GM19025 (cell line): ENCODE data around the gene ZPLD1.

Experiments used
- ATAC-seq: cut with Tn5 transposase; IDR thresholded peaks from one replicate; pipeline ENCODE4 v1.9.1; 2021; ENCODE audit warnings: mild to moderate bottlenecking, low read depth, moderate library complexity; ENCODE audit not compliant: unreplicated experiment

ZPLD1 gene

DNA sequence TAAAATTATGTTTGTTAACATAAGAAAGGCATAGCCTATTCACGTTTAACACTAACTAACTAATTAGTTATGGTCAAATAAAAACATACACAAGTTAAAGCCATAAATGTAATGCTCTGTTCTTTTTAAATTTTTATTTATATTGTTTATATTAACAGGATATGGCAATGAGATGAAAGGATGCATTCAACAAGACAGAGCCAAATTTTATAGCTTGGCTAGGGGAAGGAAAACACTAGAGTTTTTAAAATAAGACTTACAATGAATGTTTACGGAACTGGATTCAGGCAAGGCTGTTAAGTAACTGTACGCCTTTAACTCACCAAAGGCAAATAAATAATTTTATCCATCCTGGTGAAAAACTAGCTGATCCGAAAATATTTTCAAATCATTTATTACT is 86.4 kb downstream of the ZPLD1 start:
- no peak for ATAC-seq

DNA sequence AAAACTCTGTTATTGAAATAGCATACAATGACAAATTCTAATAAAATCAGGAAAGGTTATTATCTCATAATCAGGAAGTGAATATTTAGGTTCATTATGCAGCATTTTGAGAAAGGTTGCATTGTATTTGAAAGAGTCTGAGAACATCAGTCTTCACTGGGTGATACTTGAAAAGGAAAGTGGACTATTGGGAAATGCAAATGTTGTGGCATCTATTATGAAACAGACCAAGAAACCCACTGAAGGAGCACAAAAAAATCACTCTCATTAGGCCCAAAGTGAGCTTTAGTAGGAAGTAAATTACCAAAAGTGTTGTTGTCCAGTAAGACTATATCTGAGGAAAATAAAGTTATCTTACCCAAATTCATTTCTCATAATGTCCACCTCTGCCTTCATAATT is 90.8 kb downstream of the ZPLD1 start:
- ATAC-seq: no peak

DNA sequence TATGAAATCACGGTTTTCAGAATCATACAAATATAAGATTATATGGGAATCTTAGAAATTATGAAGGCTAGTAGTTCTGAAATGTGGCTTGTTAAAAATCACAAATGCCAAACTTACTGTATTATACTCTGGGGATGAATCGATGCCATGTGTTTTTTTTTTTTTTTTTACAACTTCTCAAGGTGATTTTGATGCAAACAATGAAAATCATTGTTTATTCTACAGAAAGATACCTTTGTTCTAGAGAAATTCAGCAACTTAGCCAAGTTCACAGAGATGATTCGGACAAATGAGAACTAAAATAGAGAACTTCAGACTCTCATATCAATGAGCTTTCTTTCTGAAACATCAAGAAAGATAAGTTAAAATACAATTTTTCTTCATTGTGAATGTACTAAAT is 92.0 kb downstream of the ZPLD1 start:
- no peak for ATAC-seq

DNA sequence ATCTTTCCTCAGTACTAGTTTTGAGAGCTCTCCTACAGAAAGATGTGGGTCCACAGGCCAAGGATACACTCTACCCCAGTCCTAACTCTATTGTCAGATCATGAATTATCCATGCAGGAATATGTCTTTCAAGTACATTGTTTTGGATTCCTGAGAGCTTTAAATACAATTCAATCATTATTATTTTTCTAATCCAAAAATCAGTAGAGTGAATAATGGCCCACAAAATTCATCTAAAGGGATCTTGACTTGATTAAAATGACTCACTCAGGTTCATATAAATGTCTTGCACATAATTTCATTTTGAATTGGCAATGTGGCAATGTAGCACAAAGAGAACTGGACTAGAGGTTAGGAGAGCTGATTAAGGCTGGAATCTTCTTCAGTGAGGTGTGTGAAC is 93.9 kb downstream of the ZPLD1 start:
- ATAC-seq: no peak
